Panc1 (cell line): ENCODE results near the gene LMNA.

Experiments used
- CTCF ChIP-seq: fragments of 450-650 bp; IDR thresholded peaks from 2 replicates; pipeline ENCODE4 v1.5.1; 2017; ENCODE audit warnings: mild to moderate bottlenecking
- POLR2AphosphoS5 ChIP-seq: IDR thresholded peaks from 2 replicates; pipeline ENCODE4 v1.6.1; 2012; ENCODE audit warnings: mild to moderate bottlenecking, low read depth, low read length, moderate library complexity
- SIN3A ChIP-seq: IDR thresholded peaks from 2 replicates; pipeline ENCODE4 v1.6.1; 2012; ENCODE audit warnings: low read depth, mild to moderate bottlenecking, low read length, moderate library complexity, borderline replicate concordance; ENCODE audit not compliant: insufficient read depth

GRCh38 chr1:156079762-156080161 lies 34.7 kb upstream of the LMNA start:
- TF ChIP-seq CTCF (no peak), POLR2AphosphoS5 (no peak), SIN3A (no peak)
